ENCODE results near the gene HIP1.

- TF ChIP-seq POLR2A (IDR thresholded peaks at IDR 0.05) = no peak
- no peak for TF ChIP-seq CTCF (IDR thresholded peaks at IDR 0.05)
These were observed 167.5 kb downstream of the HIP1 start for GRCh38 chr7:75571209-75571608.

Measured in esophagus squamous epithelium (tissue), 4 donors.